SK-N-SH (cell line): Measurements from ENCODE around the gene ST6GALNAC2. TPM values are rescaled to one million over a fixed set of nuclear protein-coding genes. Genes with fewer than 3 reads are reported as not detected.

Source experiments
- CTCF ChIA-PET: fragments of 300-600, 350-600 bp; formaldehyde crosslinking; extraction: SDS; loops from one replicate; lab custom pipeline; 2021; lab: Yijun Ruan, JAX
- POLR2A ChIA-PET: fragments of 350-600 bp; sonication (Branson Sonifier 250); formaldehyde crosslinking; extraction: SDS; loops from one replicate; lab custom pipeline; 2020; ENCODE audit warnings: antibody characterized with exemption, inconsistent platforms; lab: Yijun Ruan, JAX
- DNase-seq: peaks from one replicate; pipeline ENCODE4 v3.0.0; 2012
- H2AFZ ChIP-seq: fragments of 200-600 bp; sonication (generic); 2 replicates; pipeline ENCODE4 v1.8.1; 2016; ENCODE audit warnings: antibody characterized with exemption, mild to moderate bottlenecking, low read depth
- H3F3A ChIP-seq: fragments of 200-600 bp; sonication (generic); replicated peaks from 2 replicates; pipeline ENCODE3; 2016; ENCODE audit warnings: antibody characterized with exemption, mild to moderate bottlenecking; ENCODE audit not compliant: insufficient read depth
- H3K27ac ChIP-seq, 2 experiments: fragments of 200-500 bp in 1 of 2; fragments of 200-600 bp in 1 of 2; sonication (Bioruptor generic) in 1 of 2; sonication (generic), shearing (Covaris generic) in 1 of 2; 2 replicates each; pipeline versions ENCODE4 v1.5.1 to v1.6.1; 2014 to 2016; ENCODE audit warnings: low read depth in 2 of 2, inconsistent platforms in 1 of 2, low read length in 1 of 2, mild to moderate bottlenecking in 1 of 2, mixed read lengths in 1 of 2
- H3K27me3 ChIP-seq: fragments of 200-600 bp; sonication (generic), shearing (Covaris generic); 2 replicates; pipeline ENCODE4 v1.6.1; 2016; ENCODE audit warnings: mixed run types; ENCODE audit not compliant: insufficient read depth
- H3K36me3 ChIP-seq, 2 experiments: fragments of 200-500 bp in 1 of 2; fragments of 200-600 bp in 1 of 2; sonication (Bioruptor generic) in 1 of 2; sonication (generic) in 1 of 2; replicated peaks in 1 of 2; 2 replicates each; pipeline versions ENCODE3 to v1.5.1; 2014 to 2016; ENCODE audit warnings: low read length in 1 of 2, mild to moderate bottlenecking in 1 of 2; ENCODE audit not compliant: insufficient read depth in 2 of 2, control insufficient read depth in 1 of 2
- H3K4me1 ChIP-seq, 2 experiments: fragments of 200-500 bp in 1 of 2; fragments of 200-600 bp in 1 of 2; sonication (Bioruptor generic) in 1 of 2; sonication (generic), shearing (Covaris generic) in 1 of 2; 2 replicates each; pipeline versions ENCODE4 v1.5.1 to v1.6.1; 2014 to 2016; ENCODE audit warnings: low read depth in 1 of 2, low read length in 1 of 2, mixed run types in 1 of 2; ENCODE audit not compliant: insufficient read depth in 2 of 2, control insufficient read depth in 1 of 2
- H3K4me2 ChIP-seq: fragments of 200-600 bp; sonication (generic), shearing (Covaris generic); 2 replicates; pipeline ENCODE4 v1.6.1; 2017; ENCODE audit warnings: mixed run types
- H3K4me3 ChIP-seq, 2 experiments: fragments of 200-500 bp in 1 of 2; fragments of 200-600 bp in 1 of 2; sonication (Bioruptor generic) in 1 of 2; sonication (generic), shearing (Covaris generic) in 1 of 2; 2 replicates each; pipeline versions ENCODE4 v1.5.1 to v1.8.1; 2014 to 2016; ENCODE audit warnings: low read depth in 2 of 2, inconsistent platforms in 1 of 2, low read length in 1 of 2, mild to moderate bottlenecking in 1 of 2, mixed read lengths in 1 of 2, moderate library complexity in 1 of 2
- H3K79me2 ChIP-seq: fragments of 200-600 bp; sonication (generic); 2 replicates; pipeline ENCODE4 v1.8.1; 2017; ENCODE audit warnings: mild to moderate bottlenecking; ENCODE audit not compliant: insufficient read depth
- H3K9ac ChIP-seq: fragments of 200-600 bp; sonication (generic); 2 replicates; pipeline ENCODE4 v1.6.1; 2017; ENCODE audit warnings: mixed run types
- H3K9me2 ChIP-seq: fragments of 200-600 bp; sonication (generic); 2 replicates; pipeline ENCODE4 v1.6.1; 2017; ENCODE audit warnings: mixed run types
- H3K9me3 ChIP-seq: fragments of 200-600 bp; sonication (generic); 2 replicates; pipeline ENCODE4 v1.6.1; 2017; ENCODE audit warnings: mixed run types, mild to moderate bottlenecking, moderate library complexity
- H4K20me1 ChIP-seq: fragments of 200-600 bp; sonication (generic); 2 replicates; pipeline ENCODE4 v1.6.1; 2017; ENCODE audit warnings: mild to moderate bottlenecking, mixed run types; ENCODE audit not compliant: insufficient read depth
- ELF1 ChIP-seq: IDR thresholded peaks from 2 replicates; pipeline ENCODE4 v1.4.0; 2012
- GABPA ChIP-seq: IDR thresholded peaks from 2 replicates; pipeline ENCODE4 v1.4.0; 2012; ENCODE audit warnings: low read depth, mild to moderate bottlenecking
- JUND ChIP-seq: IDR thresholded peaks from 2 replicates; pipeline ENCODE4 v1.4.0; 2012
- MXI1 ChIP-seq: IDR thresholded peaks from 2 replicates; pipeline ENCODE4 v1.6.1; 2012; ENCODE audit warnings: mild to moderate bottlenecking, low read depth, low read length, improper control_type of control experiment
- NFIC ChIP-seq: IDR thresholded peaks from 2 replicates; pipeline ENCODE4 v1.4.0; 2012; ENCODE audit warnings: borderline replicate concordance
- RAD21 ChIP-seq: IDR thresholded peaks from 2 replicates; pipeline ENCODE4 v1.6.1; 2012; ENCODE audit warnings: mild to moderate bottlenecking, low read length
- SIN3A ChIP-seq: IDR thresholded peaks from 2 replicates; pipeline ENCODE4 v1.6.1; 2012; ENCODE audit warnings: low read depth, mild to moderate bottlenecking, low read length, moderate library complexity, borderline replicate concordance
- SMC3 ChIP-seq: IDR thresholded peaks from 2 replicates; pipeline ENCODE4 v1.6.1; 2012; ENCODE audit warnings: low read depth, low read length, improper control_type of control experiment
- TEAD4 ChIP-seq: IDR thresholded peaks from 2 replicates; pipeline ENCODE4 v1.4.0; 2012; ENCODE audit warnings: mild to moderate bottlenecking, borderline replicate concordance; ENCODE audit not compliant: insufficient read depth
- YY1 ChIP-seq: IDR thresholded peaks from 2 replicates; pipeline ENCODE4 v1.4.0; 2012; ENCODE audit warnings: low read depth, mild to moderate bottlenecking
- WGBS: methylation state at CpG from one replicate; pipeline ENCODE4 v1.1.6; 2017; ENCODE audit warnings: low lambda C conversion rate; 5-methylcytosine and 5-hydroxymethylcytosine counted together
- polyA plus RNA-seq, 3 experiments: library from polyadenylated mRNA; depleted of rRNA; stranded (reverse); fragments of >200 nt; gene quantifications; 2 replicates each; pipeline ENCODE4 v1.2.3, GENCODE V29; 2012
- TF ChIP-seq, protein P1 (sequence below): IDR thresholded peaks from 2 replicates; pipeline ENCODE4 v1.4.0; 2012; ENCODE audit warnings: low read depth, borderline replicate concordance
- TF ChIP-seq, protein P2 (sequence below): IDR thresholded peaks from 2 replicates; pipeline ENCODE4 v1.4.0; 2012; ENCODE audit warnings: low read depth, borderline replicate concordance
- TF ChIP-seq, protein P3 (sequence below): IDR thresholded peaks from 2 replicates; pipeline ENCODE4 v1.6.1; 2012; ENCODE audit warnings: mild to moderate bottlenecking, low read depth, low read length, moderate library complexity

The ST6GALNAC2 gene
- polyA plus RNA-seq, 1 of the 3 experiments (the other 2 are of a cell fraction), result 0.94 TPM

DNA sequence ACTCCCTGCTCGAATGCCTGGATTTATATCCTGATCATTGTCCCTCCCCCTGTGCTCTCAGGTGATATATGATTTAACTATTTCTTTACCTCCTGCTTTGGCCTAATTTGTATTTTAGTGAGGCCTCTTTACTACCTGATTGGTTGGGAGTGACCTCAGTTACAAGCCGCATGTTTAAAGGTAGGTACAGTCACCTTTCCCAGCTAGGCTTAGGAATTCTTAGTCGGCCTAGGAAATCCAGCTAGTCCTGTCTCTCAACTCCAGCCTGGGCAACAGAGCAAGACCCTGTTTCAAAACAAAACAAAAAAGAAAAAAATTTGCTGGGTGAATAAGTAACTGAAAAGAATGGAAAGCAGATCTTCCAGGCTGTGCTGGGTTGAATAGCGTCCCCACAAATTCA is 26.8 kb upstream of the ST6GALNAC2 start:
- Histone ChIP-seq H3K79me2 (no peaks in the 10 kb centered on the region), H2AFZ (no peak overlapping the region), H3K27me3 (no peaks in the 10 kb centered on the region; the same call in 1 of the 2 replicates), H3K4me2 (no peak overlapping the region), H3K9me2 (no peaks in the 10 kb centered on the region), H3K4me1 (no peaks in the 10 kb centered on the region; a peak in 1 of 4 replicates), H3K36me3 (no peaks in the 10 kb centered on the region), H3K9ac (no peak overlapping the region), H3K9me3 (no peaks in the 10 kb centered on the region), H3F3A (no peaks in the 10 kb centered on the region), H4K20me1 (no peaks in the 10 kb centered on the region), H3K4me3 (no peak overlapping the region), H3K27ac (no peak overlapping the region)
- ChIA-PET POLR2A (interaction anchor here (0.8 to 1.1 kb wide), 2 partner anchors 10 to 12 kb away, joined by 3 read pairs; no protein-coding TSS in a partner anchor), CTCF (interaction anchor here (0.9 to 5.7 kb wide), 9 partner anchors 11 to 146 kb away, joined by 3 to 82 read pairs (median 4); partner anchors contain the start of genes AANAT and ST6GALNAC2)
- TF ChIP-seq, protein P1, sequence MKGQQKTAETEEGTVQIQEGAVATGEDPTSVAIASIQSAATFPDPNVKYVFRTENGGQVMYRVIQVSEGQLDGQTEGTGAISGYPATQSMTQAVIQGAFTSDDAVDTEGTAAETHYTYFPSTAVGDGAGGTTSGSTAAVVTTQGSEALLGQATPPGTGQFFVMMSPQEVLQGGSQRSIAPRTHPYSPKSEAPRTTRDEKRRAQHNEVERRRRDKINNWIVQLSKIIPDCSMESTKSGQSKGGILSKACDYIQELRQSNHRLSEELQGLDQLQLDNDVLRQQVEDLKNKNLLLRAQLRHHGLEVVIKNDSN, result no peak
- TF ChIP-seq SMC3, result no peak
- no peak for TF ChIP-seq SIN3A
- no peak for TF ChIP-seq GABPA
- TF ChIP-seq JUND, result no peak
- TF ChIP-seq NFIC, result no peak
- TF ChIP-seq, protein P2, sequence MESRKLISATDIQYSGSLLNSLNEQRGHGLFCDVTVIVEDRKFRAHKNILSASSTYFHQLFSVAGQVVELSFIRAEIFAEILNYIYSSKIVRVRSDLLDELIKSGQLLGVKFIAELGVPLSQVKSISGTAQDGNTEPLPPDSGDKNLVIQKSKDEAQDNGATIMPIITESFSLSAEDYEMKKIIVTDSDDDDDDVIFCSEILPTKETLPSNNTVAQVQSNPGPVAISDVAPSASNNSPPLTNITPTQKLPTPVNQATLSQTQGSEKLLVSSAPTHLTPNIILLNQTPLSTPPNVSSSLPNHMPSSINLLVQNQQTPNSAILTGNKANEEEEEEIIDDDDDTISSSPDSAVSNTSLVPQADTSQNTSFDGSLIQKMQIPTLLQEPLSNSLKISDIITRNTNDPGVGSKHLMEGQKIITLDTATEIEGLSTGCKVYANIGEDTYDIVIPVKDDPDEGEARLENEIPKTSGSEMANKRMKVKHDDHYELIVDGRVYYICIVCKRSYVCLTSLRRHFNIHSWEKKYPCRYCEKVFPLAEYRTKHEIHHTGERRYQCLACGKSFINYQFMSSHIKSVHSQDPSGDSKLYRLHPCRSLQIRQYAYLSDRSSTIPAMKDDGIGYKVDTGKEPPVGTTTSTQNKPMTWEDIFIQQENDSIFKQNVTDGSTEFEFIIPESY, result no peak
- TF ChIP-seq YY1, result no peak
- no peak for TF ChIP-seq RAD21
- TF ChIP-seq TEAD4, result no peak
- no peak for TF ChIP-seq MXI1
- TF ChIP-seq, protein P3, sequence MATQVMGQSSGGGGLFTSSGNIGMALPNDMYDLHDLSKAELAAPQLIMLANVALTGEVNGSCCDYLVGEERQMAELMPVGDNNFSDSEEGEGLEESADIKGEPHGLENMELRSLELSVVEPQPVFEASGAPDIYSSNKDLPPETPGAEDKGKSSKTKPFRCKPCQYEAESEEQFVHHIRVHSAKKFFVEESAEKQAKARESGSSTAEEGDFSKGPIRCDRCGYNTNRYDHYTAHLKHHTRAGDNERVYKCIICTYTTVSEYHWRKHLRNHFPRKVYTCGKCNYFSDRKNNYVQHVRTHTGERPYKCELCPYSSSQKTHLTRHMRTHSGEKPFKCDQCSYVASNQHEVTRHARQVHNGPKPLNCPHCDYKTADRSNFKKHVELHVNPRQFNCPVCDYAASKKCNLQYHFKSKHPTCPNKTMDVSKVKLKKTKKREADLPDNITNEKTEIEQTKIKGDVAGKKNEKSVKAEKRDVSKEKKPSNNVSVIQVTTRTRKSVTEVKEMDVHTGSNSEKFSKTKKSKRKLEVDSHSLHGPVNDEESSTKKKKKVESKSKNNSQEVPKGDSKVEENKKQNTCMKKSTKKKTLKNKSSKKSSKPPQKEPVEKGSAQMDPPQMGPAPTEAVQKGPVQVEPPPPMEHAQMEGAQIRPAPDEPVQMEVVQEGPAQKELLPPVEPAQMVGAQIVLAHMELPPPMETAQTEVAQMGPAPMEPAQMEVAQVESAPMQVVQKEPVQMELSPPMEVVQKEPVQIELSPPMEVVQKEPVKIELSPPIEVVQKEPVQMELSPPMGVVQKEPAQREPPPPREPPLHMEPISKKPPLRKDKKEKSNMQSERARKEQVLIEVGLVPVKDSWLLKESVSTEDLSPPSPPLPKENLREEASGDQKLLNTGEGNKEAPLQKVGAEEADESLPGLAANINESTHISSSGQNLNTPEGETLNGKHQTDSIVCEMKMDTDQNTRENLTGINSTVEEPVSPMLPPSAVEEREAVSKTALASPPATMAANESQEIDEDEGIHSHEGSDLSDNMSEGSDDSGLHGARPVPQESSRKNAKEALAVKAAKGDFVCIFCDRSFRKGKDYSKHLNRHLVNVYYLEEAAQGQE, result no peak
- no peak for TF ChIP-seq ELF1
- 76% methylated on average over 4 of the region's 4 CpGs for WGBS
- DNase-seq, result no peak
